ENCODE measurements around the gene CLASRP.

- TF ChIP-seq, protein P1, sequence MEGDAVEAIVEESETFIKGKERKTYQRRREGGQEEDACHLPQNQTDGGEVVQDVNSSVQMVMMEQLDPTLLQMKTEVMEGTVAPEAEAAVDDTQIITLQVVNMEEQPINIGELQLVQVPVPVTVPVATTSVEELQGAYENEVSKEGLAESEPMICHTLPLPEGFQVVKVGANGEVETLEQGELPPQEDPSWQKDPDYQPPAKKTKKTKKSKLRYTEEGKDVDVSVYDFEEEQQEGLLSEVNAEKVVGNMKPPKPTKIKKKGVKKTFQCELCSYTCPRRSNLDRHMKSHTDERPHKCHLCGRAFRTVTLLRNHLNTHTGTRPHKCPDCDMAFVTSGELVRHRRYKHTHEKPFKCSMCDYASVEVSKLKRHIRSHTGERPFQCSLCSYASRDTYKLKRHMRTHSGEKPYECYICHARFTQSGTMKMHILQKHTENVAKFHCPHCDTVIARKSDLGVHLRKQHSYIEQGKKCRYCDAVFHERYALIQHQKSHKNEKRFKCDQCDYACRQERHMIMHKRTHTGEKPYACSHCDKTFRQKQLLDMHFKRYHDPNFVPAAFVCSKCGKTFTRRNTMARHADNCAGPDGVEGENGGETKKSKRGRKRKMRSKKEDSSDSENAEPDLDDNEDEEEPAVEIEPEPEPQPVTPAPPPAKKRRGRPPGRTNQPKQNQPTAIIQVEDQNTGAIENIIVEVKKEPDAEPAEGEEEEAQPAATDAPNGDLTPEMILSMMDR (conservative IDR thresholded peaks at IDR 0.05 in 1 of 2, IDR thresholded peaks at IDR 0.05 in 1 of 2; ENCODE audit: low read depth in 1 of 2, low read length in 2 of 2): no peak
- TF ChIP-seq EZH2 (IDR thresholded peaks at IDR 0.05; ENCODE audit: low read length, missing control alignments): no peak
These were observed 63.6 kb downstream of the CLASRP start for GRCh38 chr19:45102481-45102880.
